ENCODE data around the gene RCBTB1.

The RCBTB1 gene

DNA sequence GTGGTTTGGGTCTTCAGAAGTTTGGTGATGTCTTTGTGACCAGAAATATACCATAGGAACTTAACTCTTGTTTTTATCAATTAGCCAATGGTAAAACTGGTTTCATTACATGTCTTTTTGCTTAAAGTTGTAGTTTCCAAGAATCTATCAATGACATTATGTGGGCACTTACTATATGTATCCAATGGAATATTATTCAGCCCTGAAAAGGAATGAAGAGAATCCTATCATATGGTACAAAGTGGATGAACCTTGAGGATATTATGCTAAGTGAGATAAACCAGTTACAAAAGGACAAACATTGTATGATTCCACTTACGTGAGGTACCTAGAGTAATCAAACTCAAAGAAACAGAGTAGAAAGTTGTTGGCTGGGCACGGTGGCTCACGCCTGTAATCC is 26.4 kb downstream of the RCBTB1 start:
- DNase-seq (ENCODE audit: low read depth): no peak

DNA sequence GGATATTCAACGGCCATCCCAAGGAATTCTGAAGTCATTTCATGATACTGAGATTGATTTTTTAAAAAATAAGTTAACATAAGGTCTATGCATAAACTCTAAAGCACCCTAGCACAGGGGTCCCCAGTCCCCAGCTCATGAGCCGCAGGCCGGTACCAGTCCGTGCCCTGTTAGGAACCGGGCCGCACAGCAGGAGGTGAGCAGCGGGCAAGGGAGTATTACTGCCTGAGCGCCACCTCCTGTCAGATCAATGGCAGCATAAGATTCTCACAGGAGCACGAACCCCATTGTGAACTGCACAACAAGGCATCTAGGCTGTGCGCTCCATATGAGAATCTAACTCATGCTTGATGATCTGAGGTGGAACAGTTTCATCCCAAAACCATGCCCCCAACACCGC is 31.0 kb downstream of the RCBTB1 start:
- DNase-seq (ENCODE audit: low read depth): no peak

DNA sequence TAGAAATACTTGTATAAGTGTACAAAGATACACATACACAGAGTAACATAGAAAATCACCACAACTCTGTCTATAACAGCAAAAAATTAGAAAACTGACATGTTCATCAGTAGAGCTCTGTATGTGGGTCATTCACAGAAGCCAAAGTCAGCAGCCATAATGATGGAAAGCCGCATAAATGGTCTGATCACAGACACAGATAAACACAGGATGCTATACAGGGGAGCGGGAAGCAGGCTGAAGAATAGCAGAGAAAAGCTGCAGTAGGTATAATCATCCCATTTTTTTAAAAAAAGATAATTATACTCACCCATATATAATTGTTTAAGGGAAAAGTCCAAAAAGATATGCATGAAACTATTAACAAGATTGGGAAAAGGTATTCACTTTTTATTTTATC is 31.5 kb downstream of the RCBTB1 start:
- DNase-seq (ENCODE audit: low read depth): no peak

DNA sequence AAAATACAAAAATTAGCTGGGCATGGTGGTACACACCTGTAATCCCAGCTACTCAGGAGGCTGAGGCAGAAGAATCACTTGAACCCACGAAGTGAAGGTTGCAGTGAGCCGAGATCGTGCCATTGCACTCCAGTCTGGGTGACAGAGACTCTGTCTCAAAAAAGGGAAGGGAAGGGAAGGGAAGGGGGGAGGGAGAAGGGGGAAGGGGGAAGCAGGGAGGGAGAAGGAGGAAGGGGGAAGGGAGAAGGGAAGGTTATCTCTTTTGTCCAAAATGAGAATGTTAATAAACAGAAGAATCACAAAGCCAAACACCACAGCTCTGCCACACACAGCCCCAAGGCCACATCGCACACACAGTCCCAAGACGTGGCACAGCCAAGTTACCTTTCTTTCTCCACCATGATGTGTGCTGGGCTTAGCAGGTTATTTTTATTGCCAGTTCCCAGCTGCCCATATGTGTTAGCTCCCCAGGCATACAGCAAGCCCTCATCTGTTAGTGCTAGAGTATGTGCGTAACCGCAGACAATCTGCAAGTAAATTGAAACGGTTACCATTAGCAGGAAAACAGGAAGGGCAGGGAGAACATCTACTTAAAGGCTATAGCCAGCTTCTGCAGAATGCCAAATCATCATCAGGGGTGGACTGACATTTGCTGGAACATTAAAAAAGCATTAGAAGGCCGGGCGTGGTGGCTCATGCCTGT is 34.3 kb downstream of the RCBTB1 start:
- no peak for DNase-seq (ENCODE audit: low read depth)

DNA sequence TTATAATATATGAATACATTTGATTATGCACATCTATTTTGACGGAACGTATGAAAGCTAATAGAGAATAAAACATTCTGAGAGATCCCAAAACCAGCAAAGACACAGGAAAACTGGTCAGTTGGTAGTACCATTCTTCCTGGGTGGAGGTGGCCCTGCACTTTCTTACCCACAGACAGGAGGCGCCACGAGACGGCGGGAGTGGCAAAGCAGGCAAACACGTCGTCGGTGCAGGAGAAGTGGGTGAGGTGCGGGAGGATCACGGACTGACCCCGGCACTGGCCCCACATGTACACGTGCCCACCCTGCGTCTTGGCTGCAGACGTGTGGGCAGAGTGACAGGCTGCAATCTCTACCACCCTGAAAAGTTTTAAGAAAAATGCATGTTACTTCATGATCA is 36.1 kb downstream of the RCBTB1 start:
- no peak for DNase-seq (ENCODE audit: low read depth)

DNA sequence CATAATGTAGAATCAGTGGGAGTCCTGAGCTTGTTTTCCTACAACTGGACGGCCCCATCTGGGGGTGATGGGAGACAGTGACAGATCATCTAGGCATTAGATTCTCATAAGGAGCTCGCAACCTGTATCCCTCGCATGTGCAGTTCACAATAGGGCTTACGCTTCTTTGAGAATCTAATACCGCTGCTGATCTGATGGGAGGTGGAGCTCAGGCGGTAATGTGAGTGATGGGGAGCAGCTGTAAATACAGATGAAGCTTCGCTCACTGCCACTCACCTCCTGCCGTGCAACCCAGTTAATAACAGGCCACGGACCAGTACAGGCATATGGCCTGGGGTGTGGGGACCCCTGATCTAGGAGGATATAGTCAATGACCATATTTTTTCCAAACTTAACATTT is 38.8 kb downstream of the RCBTB1 start:
- DNase-seq (ENCODE audit: low read depth): no peak

DNA sequence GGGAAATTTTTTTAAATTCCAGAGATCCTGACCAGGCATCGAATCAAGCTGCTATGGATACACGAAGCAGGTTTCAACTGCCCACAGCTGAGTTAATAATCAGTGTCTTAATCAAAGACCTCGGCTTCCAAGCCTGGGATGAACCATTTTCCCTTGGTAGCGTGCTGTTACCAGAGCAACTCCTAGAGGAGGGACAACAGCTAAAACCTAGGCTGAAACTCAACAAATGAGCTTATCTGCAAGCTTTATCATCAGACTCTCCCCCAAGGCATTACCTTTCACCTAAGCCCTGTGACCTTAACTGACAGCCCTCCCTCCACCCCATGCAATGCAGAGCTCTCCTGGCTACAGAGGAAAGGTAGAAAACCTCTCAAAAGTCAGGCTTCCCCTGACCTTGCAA is 39.7 kb downstream of the RCBTB1 start:
- DNase-seq (ENCODE audit: low read depth): no peak

DNA sequence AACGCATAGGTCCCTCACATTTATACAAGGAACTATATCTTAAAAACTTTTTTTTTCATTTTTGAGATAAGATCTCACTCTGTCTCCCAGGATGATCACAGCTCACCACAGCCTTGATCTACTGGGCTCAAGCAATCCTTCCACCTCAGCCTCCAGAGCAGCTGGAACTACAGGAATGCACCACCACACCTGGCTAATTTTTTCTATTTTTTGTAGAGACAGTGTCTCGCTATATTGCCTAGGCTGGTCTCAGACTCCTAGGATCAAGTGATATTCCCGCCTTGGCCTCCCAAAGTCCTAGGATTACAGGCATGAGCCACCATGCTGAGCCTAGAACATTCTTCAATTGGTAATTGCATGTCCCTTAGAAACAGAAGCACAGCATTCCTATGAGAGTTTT is 41.7 kb downstream of the RCBTB1 start:
- no peak for DNase-seq (ENCODE audit: low read depth)

DNA sequence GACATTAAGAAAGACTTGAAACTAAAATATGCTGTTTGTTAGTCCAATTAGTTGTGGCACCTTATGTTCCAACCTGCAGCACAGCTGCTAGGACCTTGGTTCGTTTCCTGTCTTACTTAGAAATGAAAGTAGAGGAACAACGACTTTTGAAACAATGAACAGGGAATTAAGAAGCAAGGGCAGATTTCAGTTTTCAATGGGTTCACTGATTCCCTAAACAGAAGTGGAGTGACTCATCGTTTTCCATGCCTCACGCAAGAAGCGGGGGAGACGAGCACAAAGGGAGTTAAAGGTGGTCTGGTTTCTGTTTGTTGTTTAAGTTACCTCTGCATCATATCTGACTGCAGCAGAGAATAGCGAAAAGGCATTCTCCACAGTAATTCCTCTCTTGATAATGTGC is 44.8 kb downstream of the RCBTB1 start:
- no peak for DNase-seq (ENCODE audit: low read depth)

DNA sequence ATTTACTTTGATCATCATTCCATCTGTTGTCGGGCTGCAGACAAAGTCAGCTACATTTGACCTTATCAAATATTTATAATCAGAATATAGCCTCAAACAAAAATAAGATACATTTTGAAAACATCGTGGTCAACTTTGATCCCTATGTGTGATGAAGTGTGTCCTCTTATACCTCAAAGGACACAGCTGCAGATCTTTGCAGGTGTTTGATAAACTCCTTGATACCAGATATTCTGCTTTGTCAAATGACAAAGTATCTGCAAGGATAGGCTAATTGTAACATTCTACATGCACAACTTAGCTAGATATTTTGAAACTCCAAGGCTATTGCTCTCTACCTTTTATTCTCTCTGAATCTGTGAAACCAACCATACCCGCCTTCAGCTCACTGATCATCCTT is 45.6 kb downstream of the RCBTB1 start:
- DNase-seq (ENCODE audit: low read depth): no peak

DNA sequence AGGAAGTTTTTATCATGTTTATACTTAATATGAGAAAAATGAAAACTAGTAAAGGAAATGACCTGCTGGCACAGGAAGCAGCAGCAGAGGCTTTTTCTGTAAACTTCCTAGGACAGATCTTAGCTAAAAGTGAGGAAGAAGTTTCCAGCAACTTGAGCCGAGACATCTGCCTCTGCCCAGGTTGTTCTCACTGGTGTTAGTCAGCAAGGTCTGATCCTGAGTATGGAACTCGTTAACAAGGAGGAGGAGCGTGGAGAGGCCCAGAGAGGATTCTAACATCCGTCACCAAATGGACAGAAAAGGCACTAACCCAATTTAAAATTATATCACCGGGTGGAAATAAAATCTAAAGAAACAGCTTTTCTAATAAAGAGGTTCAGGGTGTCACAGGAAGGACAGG is 46.0 kb downstream of the RCBTB1 start:
- no peak for DNase-seq (ENCODE audit: low read depth)

DNA sequence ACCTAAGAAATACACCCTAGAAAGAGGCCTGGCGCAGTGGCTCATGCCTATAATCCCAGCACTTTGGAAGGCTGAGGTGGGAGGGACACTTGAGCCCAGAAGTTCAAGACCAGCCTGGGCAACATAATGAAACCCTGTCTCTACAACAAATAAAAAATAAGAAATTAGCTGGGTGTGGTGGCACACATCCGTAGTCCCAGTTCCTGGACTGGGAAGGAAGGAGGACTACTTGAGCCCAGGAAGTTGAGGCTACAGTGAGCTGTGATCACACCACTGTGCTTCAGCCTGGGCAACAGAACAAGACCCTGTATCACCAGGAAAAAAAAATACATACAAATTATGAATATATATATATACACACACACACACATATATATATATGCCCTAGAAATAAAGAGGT is 47.0 kb downstream of the RCBTB1 start:
- DNase-seq (ENCODE audit: low read depth): no peak

DNA sequence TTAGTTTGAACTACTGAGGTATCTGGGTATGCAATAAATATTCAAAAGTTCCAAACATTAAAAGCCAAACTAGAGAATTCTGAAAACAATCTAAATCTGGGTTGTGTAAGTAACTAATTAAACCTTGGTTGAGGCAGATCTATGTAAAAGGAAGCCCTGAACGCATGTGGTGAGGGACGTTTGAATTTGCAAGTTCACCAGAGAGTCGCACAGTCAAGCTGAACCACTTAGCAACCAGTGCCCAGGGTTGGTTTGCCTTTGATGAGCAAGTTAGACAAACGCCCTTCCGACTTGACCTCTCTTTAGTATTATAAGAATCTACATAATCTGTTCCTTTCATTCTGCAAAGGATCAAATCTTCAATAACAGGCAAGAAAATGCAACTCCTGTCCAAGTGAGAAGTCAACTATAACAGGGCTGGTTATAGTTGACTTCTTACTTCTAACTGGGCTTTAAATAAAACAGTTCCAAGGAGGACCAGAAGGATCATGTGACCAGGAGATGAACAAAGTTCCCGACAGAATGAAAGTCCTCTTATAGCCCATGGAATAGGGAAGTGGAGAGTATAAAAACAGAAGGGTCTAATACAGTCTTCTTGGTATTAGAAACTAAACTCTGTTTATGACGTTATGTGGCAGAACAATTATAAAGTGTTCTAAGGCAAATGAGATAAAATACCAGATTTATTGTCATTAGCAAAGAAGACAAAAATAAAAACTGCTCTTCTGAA is 49.0 kb downstream of the RCBTB1 start:
- DNase-seq (ENCODE audit: low read depth): no peak

DNA sequence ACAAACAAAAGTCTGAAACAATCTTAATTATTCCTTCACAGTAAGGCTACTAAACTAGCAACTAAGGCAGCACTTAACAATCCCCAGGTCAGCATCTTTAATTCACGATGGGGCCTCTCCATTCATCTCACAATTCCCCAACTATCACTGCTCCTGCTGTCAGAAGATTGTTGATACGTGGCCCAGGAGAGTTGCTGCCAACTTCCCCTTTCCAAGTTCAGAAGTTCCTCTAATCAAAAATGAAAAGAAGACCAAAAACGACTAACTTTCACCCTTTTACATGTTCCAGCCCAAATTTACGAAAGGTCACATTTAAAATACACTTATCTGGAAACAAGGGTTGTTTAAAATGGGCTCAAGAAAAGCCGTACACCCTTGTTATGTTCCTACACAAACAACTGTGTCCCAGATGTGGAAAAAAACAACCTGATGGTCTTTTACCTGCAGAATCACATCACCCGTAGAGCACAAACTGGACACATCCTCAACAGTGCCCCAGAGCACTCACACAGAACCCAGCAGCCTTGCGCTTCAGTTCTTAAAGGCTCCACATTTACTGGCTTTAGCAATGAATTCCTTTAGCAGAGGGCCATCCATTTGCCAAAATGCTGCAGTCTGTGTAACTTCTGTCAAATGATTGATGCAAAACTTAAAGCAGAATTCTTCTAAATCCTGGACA is 51.6 kb downstream of the RCBTB1 start:
- DNase-seq (ENCODE audit: low read depth): no peak

DNA sequence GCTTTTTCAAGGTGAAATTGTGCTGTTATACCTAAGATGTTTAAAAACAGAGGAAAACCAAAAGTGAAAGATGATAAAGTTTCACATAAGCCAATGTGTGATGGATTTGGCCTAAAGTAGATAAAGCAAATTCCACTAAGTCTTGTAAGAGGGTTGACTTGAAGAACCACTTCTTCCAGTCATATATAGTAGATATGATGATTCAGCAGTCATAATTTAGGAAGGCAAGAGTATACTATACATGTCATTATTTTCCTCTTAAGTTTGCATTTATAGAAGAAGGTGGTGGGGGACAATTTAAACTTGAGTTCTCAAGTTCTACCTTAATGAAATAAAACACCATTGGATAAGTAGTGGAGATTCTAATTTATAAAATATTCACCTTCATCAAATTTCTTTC is 52.3 kb downstream of the RCBTB1 start:
- no peak for DNase-seq (ENCODE audit: low read depth)

DNA sequence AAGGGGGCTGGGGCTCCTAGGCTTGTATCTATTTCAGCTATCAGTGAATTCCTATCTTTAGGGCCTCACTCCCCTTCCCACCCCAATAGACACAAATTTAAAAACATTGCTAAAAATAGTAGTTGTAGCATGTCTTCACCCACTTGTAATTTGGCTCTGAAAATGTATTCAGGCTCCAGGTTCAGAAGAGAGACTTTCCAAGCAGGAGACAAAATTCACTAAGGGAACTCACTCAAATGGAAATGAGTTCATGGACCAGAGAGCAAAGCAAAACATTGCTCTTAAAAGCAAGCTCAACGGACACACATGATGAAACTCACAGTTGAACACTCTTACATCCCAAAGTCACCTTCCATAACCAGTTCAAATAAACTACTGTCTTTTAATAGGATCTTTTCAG is 52.8 kb downstream of the RCBTB1 start:
- no peak for DNase-seq (ENCODE audit: low read depth)

DNA sequence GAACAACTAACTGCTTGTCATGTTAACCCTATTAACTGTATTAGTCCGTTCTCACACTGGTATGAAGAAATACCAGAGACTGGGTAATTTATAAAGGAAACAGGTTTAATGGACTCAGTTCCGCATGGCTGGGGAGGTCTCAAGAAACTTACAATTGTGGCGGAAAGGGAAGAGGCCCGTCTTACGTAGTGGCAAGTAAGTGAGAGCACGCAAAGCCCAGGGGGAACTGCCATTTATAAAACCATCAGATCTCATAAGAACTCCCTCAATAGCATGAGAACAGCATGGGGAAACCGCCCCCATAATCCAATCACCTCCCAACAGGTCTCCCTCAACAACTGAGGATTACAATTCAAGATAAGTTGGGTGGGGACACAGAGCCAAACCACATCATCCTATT is 54.9 kb downstream of the RCBTB1 start:
- DNase-seq (ENCODE audit: low read depth): no peak

DNA sequence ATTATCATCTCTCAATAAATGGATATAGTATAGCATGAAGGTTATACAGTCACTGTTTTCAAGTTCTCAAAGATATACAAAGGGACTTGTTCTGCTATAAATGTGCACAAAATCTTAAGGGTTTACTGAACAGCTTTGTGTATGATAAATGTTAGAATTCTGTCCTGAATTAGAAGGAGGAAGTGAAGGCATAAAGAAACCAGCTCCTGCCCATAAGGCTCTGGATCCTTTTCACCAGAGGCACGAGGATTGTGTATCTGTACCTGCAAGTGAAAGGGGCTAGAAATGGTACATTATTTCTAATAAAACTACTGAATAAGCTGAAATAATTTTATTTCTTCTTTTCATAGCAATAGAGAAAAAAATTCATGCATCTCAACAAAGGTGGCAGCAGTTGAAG is 57.2 kb downstream of the RCBTB1 start:
- no peak for DNase-seq (ENCODE audit: low read depth)

DNA sequence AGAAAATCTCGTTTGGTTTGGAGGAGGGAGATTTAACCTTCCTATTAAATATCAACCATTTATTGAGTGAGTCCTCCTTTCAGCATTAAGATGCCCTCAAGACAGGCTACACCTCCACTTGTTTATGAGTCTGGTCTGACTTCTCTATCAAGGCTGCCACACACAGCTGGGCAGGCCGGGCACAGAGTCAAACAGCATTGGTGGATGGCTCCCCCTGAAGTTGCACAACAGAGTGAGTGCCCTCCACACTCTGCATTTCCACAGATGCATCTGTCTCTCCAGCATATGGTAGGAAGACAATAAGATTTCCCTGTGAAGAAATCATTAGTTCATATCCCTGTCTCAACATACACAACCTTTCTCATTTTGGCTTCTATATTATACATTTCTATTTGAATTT is 58.2 kb downstream of the RCBTB1 start:
- DNase-seq (ENCODE audit: low read depth): no peak

DNA sequence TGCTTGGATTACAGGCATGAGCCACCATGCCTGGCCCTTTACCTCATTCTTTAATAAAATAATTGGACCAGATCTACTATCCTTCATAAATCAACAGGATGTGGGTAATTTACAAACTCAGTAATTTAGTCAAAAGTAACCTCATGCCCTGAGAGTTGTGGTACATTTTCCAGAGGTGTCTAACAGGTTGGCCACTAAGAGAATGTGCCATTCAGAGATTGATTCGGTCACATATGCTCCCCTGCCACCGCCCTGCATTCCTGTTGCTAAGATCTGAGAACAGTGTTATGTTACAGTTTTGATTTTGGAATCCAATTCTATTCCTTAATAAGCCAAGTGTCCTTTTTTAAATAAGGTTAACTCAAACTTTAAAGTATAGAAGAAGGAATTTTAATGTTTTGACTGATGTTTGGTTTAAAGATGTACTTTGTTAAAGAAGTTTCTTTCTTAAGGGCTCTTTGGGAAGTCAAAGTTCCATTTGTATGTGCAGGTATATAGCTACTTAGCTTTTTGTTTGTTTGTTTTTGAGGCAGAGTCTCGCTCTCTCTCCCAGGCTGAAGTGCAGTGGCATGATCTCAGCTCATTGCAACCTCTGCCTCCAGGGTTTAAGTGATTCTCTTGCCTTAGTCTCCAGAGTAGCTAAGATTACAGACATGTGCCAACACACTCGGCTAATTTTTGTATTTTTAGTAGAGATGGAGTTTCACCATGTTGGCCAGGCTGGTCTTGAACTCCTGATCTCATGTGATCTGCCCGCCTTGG is 60.4 kb downstream of the RCBTB1 start:
- no peak for DNase-seq (ENCODE audit: low read depth)

DNA sequence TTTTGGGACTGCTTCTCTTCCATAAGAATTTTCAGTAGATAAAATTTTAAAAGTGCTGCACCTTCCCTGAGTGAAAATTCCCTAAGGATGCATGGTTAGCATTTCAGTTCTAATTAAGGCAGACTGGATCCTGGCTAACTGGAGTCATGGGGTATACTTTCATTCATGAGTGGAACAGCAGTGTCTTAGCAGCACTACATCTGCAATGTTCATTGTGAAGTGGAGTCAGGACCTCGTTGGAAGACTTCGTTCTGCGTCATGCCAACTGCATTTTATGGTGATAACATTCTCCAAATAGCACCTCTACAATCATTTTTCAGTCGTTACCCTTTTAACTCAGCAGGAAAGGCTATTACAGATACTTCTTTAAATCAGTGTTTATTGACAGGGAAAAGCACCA is 64.1 kb downstream of the RCBTB1 start:
- no peak for DNase-seq (ENCODE audit: low read depth)

DNA sequence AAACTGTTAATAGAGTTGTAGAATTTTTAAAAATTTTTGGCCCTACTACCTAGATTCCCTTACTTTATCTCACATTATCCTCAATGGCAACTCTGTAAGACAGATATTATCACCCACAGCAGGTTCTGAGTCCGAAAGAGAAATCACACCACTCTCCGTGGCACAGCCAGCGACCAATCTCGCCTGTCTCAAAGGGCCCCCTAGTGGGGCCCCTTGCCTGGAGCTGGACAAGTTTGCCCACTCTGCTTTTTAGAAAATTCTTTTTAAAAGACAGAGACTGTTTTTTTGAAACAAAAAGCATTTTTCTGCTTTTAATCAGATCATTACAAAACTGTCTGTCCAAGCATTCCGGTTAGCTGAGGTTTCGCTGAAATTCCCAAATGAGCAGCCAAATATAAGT is 67.9 kb downstream of the RCBTB1 start:
- DNase-seq (ENCODE audit: low read depth): no peak

DNA sequence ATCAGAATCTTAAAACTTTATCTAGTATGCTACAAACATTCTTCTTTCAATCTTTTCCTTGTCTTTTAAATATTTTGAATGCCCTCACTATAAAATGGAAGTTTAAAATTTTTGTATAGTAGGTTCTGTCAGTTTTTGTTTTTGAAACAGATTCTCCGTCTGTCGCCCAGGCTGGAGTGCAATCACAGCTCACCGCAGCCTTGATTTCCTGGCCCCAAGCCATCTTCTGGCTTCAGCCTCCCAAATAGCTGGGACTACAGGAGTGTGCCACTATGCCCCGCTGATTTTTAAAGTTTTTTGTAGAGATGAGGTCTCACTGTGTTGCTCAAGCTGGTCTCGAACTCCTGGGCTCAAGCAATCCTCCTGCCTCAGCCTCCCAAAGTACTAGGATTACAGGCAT is 68.9 kb downstream of the RCBTB1 start:
- no peak for DNase-seq (ENCODE audit: low read depth)

All from stimulated activated CD8-positive, alpha-beta memory T cell treated with anti-CD3 and anti-CD28 coated beads, Interleukin-12 subunit alpha, Interleukin-12 subunit beta, amount 100 ng/mL, for 4 hours (primary cell).